GM19023 (cell line): ENCODE results near the gene MORF4L2.

Experiments used
- ATAC-seq: cut with Tn5 transposase; IDR thresholded peaks from one replicate; pipeline ENCODE4 v1.9.1; 2021; ENCODE audit warnings: mild to moderate bottlenecking, moderate library complexity; ENCODE audit not compliant: unreplicated experiment

The MORF4L2 gene, protein sequence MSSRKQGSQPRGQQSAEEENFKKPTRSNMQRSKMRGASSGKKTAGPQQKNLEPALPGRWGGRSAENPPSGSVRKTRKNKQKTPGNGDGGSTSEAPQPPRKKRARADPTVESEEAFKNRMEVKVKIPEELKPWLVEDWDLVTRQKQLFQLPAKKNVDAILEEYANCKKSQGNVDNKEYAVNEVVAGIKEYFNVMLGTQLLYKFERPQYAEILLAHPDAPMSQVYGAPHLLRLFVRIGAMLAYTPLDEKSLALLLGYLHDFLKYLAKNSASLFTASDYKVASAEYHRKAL

DNA sequence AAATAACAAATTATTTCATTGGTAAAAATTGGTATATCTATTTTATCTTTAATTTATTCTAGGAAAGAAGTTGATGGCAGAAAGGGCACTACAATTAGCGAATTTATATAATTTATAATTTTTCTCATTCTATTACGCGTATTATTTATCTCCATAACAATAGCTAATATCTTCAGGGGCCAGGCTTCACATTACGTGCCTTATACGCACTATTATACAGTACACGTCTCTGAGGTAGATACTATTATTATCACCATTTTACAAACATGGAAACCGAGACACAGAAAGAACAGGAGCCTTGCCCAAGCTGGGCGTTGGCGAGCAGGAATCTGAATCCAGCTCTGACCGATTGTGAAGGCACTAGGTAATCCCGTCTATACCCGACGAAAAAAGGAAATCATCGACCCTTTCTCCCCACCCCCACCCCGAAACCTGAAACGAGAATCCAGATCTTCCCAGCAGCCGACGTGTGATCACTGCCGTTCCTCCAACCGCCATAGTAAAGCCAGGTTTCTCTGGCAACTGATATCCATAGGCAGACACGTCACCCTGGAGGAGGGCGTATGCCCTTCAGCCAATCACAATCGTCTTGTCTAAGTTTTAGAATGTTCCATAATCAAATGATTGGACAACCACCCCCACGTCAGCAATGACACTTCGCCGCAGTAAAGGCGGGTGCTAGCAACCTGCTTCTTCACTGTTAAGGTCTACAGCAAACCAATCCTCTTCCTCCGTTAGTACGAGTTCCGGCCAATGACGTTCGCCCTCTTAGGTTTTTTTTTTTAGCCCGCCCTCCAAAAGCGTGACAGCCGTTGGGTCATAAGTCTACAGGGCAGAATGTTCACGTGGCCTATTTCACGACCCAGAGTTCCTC, at the start of gene MORF4L2:
Gene MORF4L2, minus strand, starts transcription at position 501 of the 874 bp plus-strand sequence. CDS start 9,672 bp downstream, outside the sequence.
- ATAC-seq = peak; percentile 91

DNA sequence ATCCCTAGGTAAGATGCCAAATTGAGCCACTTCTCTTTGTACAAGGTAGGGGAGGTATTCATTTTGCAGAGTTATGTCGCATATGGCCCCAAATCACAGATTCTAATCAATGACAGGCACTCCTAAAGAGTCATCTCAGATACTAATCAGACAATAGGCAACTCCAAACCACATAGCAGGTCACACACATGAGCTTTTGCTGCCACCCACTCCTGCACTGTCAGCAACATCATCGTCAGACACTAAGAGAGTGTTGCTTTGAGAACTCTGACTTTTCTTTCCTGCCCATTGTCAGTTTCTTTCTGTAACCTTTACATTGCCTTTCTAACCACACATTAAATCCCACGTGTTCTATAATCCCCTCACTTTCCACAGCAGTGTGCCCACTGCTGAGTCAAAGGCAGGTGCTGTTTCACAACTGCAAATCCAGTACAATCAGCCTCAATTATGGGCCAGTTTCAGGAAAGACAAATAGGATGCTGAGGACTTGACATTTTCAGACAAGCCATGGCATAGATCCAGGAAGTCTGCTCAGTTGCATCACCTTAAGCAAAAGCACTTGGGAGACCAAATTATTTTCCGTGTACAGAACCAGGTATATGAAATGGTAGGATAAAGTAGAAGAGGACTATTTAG, 47.7 kb upstream of the MORF4L2 start:
- no peak for ATAC-seq

DNA sequence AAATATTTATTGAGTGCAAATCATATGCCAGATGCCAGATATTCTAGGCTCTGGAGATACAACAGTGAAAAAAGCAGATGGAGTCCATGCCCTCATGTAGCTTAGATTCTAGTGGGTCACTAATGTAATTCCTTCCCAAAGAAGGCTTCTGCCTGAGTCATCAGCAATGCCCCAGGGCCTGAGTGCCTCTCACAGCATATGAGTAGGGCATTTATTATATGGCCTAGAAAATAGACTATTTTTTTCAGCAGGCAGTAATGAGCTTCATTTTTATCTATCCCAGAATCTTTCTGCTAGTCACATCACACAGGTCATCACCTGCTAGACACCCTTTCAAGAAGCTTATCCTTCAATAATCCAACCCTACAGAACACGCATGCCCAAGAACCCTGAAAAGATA, 46.5 kb upstream of the MORF4L2 start:
- no peak for ATAC-seq

DNA sequence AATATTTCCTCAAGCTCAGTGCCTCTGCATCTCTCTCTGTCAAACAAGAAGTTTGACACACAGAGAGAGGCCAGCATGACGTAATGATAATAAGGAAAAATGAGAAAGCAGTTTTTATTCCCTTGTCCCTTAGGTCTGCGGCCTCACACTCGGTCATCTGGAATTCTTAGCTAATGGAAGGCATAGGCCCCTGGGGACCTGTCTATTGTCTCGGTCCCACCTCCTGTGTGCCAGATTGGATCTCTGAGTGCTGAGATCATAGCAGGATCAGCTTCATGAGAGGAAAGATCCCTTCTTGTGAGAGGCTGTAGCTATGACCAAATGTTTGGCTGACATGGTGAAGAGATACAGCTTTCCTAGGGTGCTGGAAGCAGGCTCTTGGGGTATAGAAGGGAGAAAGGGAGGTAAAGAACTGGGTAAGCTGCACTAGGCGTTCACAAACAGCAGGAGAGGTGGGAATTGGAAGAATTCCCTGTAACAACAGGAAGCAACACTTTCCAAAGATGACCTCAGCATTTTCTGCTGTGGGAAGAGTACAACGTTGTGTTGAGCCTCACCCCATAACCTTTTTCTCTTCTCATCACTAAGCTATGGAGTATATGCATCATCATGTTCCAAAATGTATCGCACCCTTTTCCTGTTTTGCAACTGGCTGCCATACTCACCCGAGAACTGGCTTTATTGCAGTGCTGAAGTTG, 44.4 kb upstream of the MORF4L2 start:
- no peak for ATAC-seq

DNA sequence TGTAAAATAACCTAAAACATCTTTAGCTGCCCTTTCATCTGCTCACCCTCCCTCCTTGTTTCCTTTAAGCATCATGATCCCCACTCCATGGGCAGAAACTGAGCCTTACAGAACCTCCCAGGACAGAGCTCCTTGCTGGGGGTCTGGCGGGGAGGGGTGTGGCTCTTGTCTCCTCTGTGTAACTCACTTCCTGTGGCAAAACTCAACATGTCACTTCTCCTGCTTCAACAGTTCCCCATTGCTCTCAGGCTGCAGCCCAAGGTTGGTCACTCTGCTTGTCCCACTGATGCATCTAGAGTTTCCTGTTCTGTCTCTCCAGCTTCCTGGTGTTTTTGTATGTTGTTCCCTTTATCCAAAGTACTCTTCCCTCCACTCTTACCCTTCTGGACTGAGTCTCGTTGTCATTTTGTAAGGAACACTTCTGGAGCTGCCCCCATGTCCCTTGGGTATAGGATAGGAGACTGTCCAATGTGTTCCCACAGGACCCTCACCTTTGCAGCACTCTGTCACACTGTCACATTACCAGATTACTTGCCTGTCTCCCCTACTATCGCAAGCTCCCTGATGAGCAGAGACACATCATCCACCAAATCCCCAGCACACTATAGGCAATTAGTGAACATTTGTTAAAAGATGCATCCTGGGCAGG, 43.8 kb upstream of the MORF4L2 start:
- no peak for ATAC-seq

DNA sequence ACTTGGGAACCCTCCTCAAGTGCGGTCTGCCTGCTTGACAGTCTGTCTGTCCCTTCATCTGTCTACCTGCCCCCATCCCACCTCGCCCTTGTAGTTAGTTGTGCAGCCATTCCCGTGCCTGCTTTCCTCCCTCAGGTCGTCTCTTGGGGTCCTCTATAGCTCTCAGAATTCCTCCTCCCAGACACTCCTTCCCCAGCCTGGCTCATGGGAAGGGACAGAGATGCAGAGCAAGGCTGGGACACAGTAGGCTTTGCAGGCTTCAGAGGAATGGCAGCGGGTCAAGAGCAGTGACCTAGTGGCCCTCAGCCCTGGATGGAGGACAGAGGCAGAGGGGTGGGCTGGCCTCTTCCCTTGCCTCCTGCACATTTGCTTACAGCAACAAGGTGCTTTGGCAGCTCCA, 42.5 kb upstream of the MORF4L2 start:
- ATAC-seq = no peak

DNA sequence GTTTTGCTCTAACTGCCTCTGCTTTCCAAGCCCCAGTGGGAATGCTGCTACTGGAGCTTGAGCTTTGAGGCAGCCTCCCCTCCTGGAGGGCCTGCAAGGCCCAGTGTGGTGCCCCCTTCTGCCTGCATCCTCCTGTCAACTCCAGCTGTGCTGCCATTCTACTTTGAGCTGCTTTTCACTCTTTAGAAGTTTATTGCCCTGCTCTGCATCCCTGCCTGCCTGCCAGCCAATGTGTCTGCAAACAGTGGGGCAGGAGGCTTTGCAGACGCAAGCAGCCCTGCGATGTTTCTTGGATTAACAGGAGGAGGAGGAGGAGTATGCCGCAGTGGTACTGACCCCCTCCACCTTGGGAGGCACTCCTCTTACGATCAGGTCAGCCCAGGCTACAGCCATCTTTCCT, 40.6 kb upstream of the MORF4L2 start:
- ATAC-seq = no peak

DNA sequence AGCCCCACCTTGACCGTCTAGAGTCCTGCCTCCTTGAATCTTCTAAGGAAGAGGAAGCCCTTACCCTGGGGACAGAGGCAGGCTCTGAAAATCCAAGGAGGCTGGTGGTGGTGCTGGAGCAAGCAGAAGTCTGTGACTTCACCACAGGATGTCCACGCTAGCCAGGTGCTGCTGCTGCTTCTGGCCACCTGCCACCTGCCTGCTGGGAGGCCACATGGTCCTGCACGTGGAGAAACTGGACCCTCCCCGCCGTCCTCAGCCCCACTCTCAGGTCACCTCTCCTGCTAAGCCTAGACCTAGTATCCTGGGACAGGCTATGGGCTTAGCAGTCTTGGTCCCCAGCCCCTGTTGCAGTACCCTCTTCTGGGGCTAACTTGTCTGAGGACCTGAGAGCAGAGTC, 40.0 kb upstream of the MORF4L2 start:
- no peak for ATAC-seq

DNA sequence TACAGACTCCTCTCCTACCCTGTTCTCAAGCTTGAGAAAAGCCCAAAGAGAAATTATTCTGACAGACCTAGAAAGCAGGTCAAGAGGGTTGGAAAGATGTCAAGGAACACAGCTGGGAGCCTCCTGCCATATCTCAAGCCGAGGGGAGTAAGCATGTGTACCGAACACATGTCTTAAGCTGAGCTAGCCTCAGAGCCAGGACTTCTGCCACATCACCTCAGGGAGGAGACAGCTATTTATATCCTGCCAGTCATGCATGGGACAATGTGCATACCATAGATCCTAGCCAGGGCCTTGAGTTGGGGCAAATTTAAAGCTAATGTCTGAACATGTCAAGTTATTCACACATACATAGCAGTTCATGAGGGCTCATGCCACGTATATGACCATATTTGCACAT, 36.0 kb upstream of the MORF4L2 start:
- ATAC-seq = no peak

DNA sequence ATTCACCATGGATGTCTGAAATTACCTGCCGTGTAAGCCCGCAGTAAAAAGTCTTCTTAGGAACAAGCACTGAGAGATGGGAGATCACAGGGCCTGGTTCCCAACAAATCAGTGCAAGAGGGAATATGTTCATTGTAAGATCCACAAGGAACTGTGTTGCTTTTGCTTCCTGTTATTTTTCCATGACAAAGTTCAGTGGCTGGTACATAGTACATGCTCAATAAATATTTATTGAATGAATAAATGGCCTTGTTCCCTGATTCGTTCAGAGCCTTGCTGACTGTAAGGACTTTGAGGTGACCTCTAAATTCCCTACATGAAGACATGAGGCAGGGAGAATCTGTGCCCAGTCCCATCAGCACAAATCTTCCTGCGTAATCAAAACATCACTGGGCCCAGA, 31.6 kb upstream of the MORF4L2 start:
- no peak for ATAC-seq

DNA sequence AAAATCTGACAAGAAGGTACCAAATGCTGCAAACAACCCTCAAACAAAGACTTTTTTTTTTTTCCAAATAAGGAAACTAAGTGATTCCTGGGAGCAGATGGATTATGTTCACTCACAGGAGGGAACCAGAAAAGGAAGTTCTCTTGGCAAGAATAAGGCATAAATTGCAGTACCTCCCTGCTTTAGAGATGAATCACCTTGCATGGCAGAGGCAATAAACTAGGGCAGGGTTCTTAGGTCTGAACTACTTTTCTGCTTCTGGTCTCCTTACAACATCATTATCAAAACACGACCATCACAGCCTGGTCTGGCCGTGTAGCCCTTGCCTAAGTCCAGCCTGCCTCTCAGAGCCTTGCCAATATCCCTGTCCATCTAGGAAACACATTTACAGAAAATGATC, 30.5 kb upstream of the MORF4L2 start:
- ATAC-seq = no peak

DNA sequence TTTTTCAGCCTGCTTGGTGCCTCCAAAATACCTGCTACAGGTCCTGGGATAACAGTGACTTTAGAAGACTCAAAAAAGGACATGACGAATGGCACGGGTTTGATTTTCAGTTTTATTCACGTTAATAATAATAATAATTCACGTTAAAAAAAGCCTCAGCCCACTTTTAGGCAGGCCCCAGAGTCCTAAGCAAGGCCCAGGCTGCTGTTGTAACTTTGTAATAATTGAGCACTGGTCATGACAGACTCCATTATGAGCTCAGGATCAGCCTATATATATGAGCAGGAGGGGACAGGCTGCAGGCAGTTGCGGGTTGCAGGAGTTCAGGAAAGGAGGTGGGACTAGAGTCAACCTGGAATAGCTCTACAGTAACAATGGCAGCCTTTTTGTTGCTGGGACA, 24.1 kb upstream of the MORF4L2 start, which contains the start of gene TMEM31:
Gene TMEM31, plus strand, starts transcription at position 301 of the 400 bp plus-strand sequence. CDS start 1,350 bp downstream, outside the sequence.
- ATAC-seq = no peak

DNA sequence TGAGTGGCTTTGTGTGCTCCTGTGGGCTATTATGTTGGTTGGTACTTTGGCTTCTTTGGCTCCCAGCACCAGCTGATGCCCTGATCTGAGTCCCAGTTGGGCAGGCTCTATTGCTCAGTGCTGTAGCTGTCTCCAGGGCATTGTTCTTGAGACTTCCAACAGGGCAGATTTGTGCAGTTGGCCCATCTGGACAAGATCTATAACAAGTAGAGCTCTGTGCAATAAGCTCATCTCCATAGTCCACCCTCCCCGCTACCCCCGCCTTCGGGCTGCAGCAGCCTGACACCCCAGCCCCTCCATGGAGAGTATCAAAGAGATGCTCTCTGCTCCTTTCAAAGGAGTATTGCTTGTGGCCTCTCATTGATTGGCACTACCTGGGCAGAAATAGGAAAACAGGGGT, 18.4 kb upstream of the MORF4L2 start:
- no peak for ATAC-seq

DNA sequence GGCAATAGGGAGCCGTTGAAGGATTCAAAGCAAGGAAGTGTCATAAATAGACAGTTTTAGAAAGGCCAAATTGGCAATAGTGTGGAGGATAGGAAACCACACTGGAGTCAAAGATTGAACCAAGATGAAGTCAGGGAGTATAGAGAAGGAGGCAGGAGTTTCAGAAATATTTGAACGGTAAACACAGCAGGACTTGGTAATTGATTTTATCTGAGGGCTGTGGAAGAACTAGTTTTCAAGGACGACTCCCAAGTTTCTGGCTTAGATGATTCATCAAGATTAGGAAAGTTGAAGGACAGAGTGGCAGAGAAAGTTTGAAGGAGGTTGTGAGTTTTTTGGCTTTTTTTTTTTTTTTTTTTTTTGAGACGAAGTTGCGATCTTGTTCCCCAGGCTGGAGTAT, 12.7 kb upstream of the MORF4L2 start:
- no peak for ATAC-seq

DNA sequence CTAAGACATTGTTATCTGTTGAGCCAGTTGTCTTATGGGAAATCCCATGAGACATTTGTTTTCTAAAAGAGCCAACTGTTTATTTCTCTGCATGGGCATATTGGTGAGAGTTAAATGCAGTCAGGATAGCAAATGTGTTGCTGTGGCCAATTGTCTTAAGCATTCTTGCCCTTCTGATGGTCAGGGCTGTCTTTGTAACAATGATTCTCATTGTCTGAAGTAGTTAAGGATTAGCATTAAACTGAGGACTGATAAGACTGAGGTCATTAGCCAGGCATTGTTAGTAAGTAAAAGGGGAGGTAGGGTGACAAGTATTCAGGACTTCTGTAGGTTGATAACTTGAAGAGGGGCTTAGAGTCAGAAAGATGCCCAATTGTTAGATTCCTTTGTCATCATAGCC, 11.2 kb upstream of the MORF4L2 start:
- ATAC-seq = no peak

DNA sequence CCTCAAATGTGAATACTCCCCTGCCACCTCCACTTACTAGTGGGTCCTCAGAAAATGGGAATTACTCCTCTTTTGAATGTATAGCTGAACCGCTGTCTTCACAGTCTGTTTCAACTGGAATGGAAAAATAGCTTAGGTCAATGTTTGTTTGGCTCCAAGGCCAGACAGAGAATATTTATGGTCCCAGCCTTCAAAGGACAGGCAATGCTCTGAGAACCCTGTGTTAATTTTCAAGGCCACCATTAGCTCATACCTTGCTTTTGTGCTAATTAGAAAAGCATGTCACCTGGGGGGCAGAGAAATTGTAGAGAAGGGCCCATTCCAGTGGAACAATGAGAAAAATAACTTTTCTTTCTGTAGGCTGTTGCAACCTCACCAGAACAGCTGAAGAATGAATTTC, 4.6 kb upstream of the MORF4L2 start:
- ATAC-seq = no peak

DNA sequence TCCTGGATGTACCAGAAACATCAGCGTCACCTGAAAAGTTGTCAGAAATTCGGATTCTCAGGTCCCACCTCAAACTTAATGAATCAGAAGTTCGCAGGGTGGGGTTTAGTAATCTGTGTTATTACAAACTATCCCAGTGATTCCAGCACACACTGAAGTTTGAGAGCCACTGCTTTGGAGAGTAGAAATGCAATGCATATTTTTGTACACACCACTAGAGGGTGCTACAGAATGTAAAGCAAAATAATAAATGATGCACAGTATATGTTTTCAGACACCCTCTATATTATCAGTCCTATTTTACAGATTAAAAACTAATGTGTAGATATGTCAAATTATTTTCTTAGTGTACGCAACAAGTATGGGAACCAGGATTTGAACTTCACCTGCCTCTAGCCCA, 2.4 kb upstream of the MORF4L2 start:
- no peak for ATAC-seq

DNA sequence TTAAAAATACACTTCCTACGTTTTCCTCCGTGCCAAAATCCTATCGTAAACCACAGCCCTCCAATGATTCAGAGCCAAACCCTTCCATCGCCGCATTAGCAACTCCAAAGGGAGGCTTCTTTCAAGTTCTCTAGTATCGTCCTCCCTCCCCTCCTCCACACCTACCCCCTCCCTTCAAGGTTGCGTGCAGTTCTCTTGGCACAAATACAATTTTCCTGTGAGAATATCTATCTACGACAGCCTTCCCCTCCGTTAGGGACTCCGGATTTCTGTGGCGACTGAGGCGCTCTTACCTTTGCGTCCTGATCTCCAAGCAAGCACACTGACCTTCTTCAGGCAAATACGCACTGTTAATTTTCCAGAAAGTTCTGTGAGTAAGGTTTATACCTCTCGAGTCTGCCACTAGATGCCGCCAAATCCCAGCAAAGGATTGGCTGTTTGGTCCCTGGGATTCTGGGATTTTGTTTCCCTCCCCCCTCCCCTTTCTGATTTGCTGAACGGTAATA, 1.2 kb upstream of the MORF4L2 start:
- ATAC-seq = no peak

DNA sequence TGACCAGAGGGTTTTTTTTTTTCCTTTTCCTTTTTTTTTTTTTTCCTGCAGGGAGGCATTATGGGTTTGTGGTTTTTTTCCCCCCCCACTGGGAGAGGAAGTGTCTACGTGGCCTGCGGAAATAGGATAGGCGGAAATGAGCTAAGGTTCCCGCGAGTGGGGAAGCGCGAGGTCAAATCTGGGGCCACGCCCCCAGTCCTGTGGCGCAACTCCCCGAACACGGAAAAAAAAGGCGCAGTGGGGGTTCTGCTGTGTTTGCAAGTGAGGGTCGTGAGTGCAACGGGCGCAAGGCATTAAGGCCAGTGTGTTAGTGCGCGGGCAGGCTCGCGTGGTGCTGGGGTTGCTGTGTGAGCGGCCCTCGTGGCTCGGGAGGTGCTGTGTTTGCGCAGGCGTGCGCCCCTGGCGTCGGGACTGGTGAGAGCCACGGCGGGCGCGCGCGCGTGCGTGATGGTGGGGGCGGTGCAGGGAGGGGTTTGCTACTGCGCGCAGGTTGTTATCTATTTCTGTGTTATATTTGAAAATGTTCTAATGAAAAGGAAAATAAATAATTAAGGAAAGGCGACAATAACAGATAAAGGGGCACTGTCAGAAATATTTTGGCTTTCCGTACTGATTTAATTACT, 685 bp upstream of the MORF4L2 start:
- ATAC-seq = peak; percentile 54

DNA sequence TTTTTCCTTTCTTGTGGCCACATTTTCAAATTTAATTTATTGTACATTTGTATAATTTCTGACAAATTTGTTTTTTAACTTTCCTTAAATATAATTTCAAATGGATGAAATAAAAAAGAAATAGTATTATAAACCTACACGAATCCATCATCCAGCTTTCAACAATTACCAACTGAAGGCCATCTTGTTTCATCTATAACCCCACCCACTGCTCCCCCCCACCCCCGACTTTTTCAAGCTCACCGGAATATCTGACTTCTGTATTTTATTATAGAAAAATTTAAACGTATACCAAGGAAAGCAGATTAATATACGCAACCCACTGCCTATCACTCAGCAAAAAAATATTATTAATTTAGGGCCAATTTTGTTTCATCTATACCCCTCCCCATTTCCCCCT, 1.1 kb downstream of the MORF4L2 start:
- ATAC-seq = no peak
